HCT116 (cell line): ENCODE measurements around the gene CSTPP1. TPM values are rescaled to one million over a fixed set of nuclear protein-coding genes. Genes with fewer than 3 reads are reported as not detected.
"Not testable (repeated sequence)": the region's sequence is repeated elsewhere in the genome, so short reads cannot be mapped to it uniquely, and the experiment has no call there.

Source experiments
- ATAC-seq: fragments of 200-7000 bp; cut with Tn5 transposase; 2 replicates; pipeline ENCODE4 v1.9.1; 2020; ENCODE audit warnings: mild to moderate bottlenecking, moderate library complexity
- BruUV-seq: library from RNA; stranded (reverse); fragments of 400-500 nt; replicated peaks from 2 replicates; lab custom pipeline; 2021; lab: Mats Ljungman, UMichigan
- CTCF ChIA-PET: fragments of 300-600 bp; sonication (Branson Sonifier 250); formaldehyde crosslinking; loops from one replicate; lab custom pipeline; 2021; ENCODE audit warnings: antibody characterized with exemption; lab: Charles Lee
- POLR2A ChIA-PET: fragments of 300-600, 350-600 bp; sonication (Branson Sonifier 250); formaldehyde crosslinking; loops from one replicate; lab custom pipeline; 2021; ENCODE audit warnings: antibody characterized with exemption; lab: Charles Lee
- RAD21 ChIA-PET, 2 experiments: fragments of 300-600 bp; sonication (Branson Sonifier 250); formaldehyde crosslinking; loops; one replicate each; lab custom pipeline; 2023; ENCODE audit warnings: low total read pairs in 2 of 2; ENCODE audit not compliant: uncharacterized antibody in 2 of 2, unreplicated experiment in 2 of 2, low non-redundant PET in 1 of 2; lab: Charles Lee
- DNase-seq: peaks from one replicate; pipeline ENCODE4 v3.0.0-alpha.2; 2010; ENCODE audit warnings: low read depth, low spot score
- H2AFZ ChIP-seq: fragments of 200-600 bp; shearing (Covaris generic), sonication (generic); 2 replicates; pipeline ENCODE4 v1.6.1; 2017; ENCODE audit warnings: low read depth, mixed run types, mixed read lengths, antibody characterized with exemption, low read length; ENCODE audit not compliant: poor library complexity, severe bottlenecking
- H3K27ac ChIP-seq: 2 replicates; pipeline ENCODE4 v1.5.1; 2012; ENCODE audit warnings: low read depth, low read length
- H3K27me3 ChIP-seq: fragments of 200-600 bp; sonication (generic); 2 replicates; pipeline ENCODE4 v1.6.1; 2016; ENCODE audit warnings: mixed run types, low read length, mixed read lengths; ENCODE audit not compliant: insufficient read depth
- H3K36me3 ChIP-seq, 2 experiments: fragments of 200-500 bp in 1 of 2; fragments of 200-600 bp in 1 of 2; sonication (Bioruptor generic) in 1 of 2; sonication (generic) in 1 of 2; 2 replicates each; pipeline versions ENCODE4 v1.5.1 to v1.6.1; 2014 to 2016; ENCODE audit warnings: low read length in 2 of 2, inconsistent platforms in 1 of 2, mixed read lengths in 1 of 2, mixed run types in 1 of 2; ENCODE audit not compliant: insufficient read depth in 2 of 2, control insufficient read depth in 1 of 2
- H3K4me1 ChIP-seq, 2 experiments: fragments of 200-600 bp in 1 of 2; sonication (generic) in 1 of 2; 2 replicates each; pipeline versions ENCODE4 v1.5.1 to v1.6.1; 2012 to 2017; ENCODE audit warnings: low read length in 2 of 2, inconsistent platforms in 1 of 2, mild to moderate bottlenecking in 1 of 2, mixed read lengths in 1 of 2, mixed run types in 1 of 2, moderate library complexity in 1 of 2; ENCODE audit not compliant: insufficient read depth in 2 of 2, control insufficient read depth in 1 of 2
- H3K4me2 ChIP-seq: fragments of 200-600 bp; sonication (generic); 2 replicates; pipeline ENCODE4 v1.6.1; 2017; ENCODE audit warnings: mixed run types, low read length, mixed read lengths
- H3K4me3 ChIP-seq, 2 experiments: fragments of 200-600 bp in 1 of 2; sonication (generic) in 1 of 2; replicated peaks in 1 of 2; 2 replicates each; pipeline ENCODE4 v1.5.1; 2011 to 2016; ENCODE audit warnings: low read length in 2 of 2, control low read depth in 1 of 2, low read depth in 1 of 2, mild to moderate bottlenecking in 1 of 2, mixed read lengths in 1 of 2, mixed run types in 1 of 2
- H3K79me2 ChIP-seq: fragments of 200-600 bp; sonication (generic); 2 replicates; pipeline ENCODE4 v1.6.1; 2017; ENCODE audit warnings: mild to moderate bottlenecking, mixed run types, low read length, moderate library complexity, mixed read lengths; ENCODE audit not compliant: insufficient read depth
- H3K9ac ChIP-seq: fragments of 200-600 bp; sonication (generic); 2 replicates; pipeline ENCODE4 v1.6.1; 2016; ENCODE audit warnings: low read length, mixed read lengths
- H3K9me2 ChIP-seq: fragments of 200-600 bp; sonication (generic), shearing (Covaris generic); 2 replicates; pipeline ENCODE4 v1.6.1; 2017; ENCODE audit warnings: mixed run types, mild to moderate bottlenecking, moderate library complexity; ENCODE audit not compliant: insufficient read depth
- H3K9me3 ChIP-seq, 2 experiments: fragments of 200-500 bp in 1 of 2; fragments of 200-600 bp in 1 of 2; sonication (Bioruptor generic) in 1 of 2; sonication (generic) in 1 of 2; 2 replicates each; pipeline ENCODE4 v1.6.1; 2014 to 2017; ENCODE audit warnings: low read length in 2 of 2, mixed read lengths in 2 of 2, inconsistent platforms in 1 of 2, low read depth in 1 of 2, mild to moderate bottlenecking in 1 of 2, mixed run types in 1 of 2, moderate library complexity in 1 of 2; ENCODE audit not compliant: control insufficient read depth in 1 of 2, insufficient read depth in 1 of 2
- H4K20me1 ChIP-seq: fragments of 200-600 bp; sonication (generic), shearing (Covaris generic); 2 replicates; pipeline ENCODE4 v1.6.1; 2017; ENCODE audit warnings: mixed run types, mild to moderate bottlenecking, moderate library complexity; ENCODE audit not compliant: insufficient read depth
- CBX3 ChIP-seq: IDR thresholded peaks from 2 replicates; pipeline ENCODE4 v1.6.1; 2012; ENCODE audit warnings: low read depth
- EGR1 ChIP-seq: IDR thresholded peaks from 2 replicates; pipeline ENCODE4 v1.6.1; 2012; ENCODE audit warnings: low read depth
- ELF1 ChIP-seq: IDR thresholded peaks from 2 replicates; pipeline ENCODE4 v1.6.1; 2012; ENCODE audit warnings: low read depth, borderline replicate concordance
- EZH2 ChIP-seq: fragments of 200-600 bp; sonication (generic); IDR thresholded peaks from 2 replicates; pipeline ENCODE4 v1.6.1; 2017; ENCODE audit warnings: antibody characterized with exemption, mixed run types
- EZH2phosphoT487 ChIP-seq: fragments of 200-600 bp; IDR thresholded peaks from 2 replicates; pipeline ENCODE4 v1.6.1; 2018; ENCODE audit warnings: antibody characterized with exemption, borderline replicate concordance
- RAD21 ChIP-seq: IDR thresholded peaks from 2 replicates; pipeline ENCODE4 v1.6.1; 2012; ENCODE audit warnings: low read depth, mild to moderate bottlenecking
- SIN3A ChIP-seq: IDR thresholded peaks from 2 replicates; pipeline ENCODE4 v1.6.1; 2012; ENCODE audit warnings: low read depth
- SRF ChIP-seq: IDR thresholded peaks from 2 replicates; pipeline ENCODE4 v1.6.1; 2012; ENCODE audit warnings: low read depth
- TCF7L2 ChIP-seq: IDR thresholded peaks from 2 replicates; pipeline ENCODE4 v1.7.0; 2011; ENCODE audit warnings: borderline replicate concordance, inconsistent platforms; ENCODE audit not compliant: insufficient read depth, insufficient read length; ENCODE audit errors: extremely low read depth
- ZFX ChIP-seq: fragments of 450-650 bp; IDR thresholded peaks from 2 replicates; pipeline ENCODE4 v1.6.1; 2017
- ZNF274 ChIP-seq: fragments of 200-500 bp; sonication (Bioruptor generic); IDR thresholded peaks from 2 replicates; pipeline ENCODE4 v1.6.1; 2014; ENCODE audit warnings: mild to moderate bottlenecking, low read depth, low read length, inconsistent platforms
- intact Hi-C: fragments of 100-400 bp; cut with micrococcal nuclease; formaldehyde crosslinking; loops from 2 replicates; pipeline ENCODE4 v1.10.0; 2022
- total RNA-seq: library from RNA; stranded (reverse); gene quantifications from one replicate; pipeline ENCODE4 v1.2.1, GENCODE V29; 2021; ENCODE audit not compliant: unreplicated experiment
- TF ChIP-seq, protein P1 (sequence below): IDR thresholded peaks from 2 replicates; pipeline ENCODE4 v1.6.1; 2012
- TF ChIP-seq, protein P2 (sequence below): IDR thresholded peaks from 2 replicates; pipeline ENCODE4 v1.6.1; 2011; ENCODE audit warnings: mild to moderate bottlenecking, low read length, moderate library complexity; ENCODE audit not compliant: insufficient replicate concordance; ENCODE audit errors: extremely low read depth
- TF ChIP-seq, protein P3 (sequence below), 3 experiments: fragments of 200-600 bp in 1 of 3; sonication (generic) in 1 of 3; IDR thresholded peaks in 2 of 3; conservative IDR thresholded peaks in 1 of 3; 2 replicates each; pipeline ENCODE4 v1.5.1; 2012 to 2017; ENCODE audit warnings: low read depth in 2 of 3, low read length in 2 of 3, antibody characterized with exemption in 1 of 3, borderline replicate concordance in 1 of 3, control low read depth in 1 of 3, mild to moderate bottlenecking in 1 of 3, mixed read lengths in 1 of 3, mixed run types in 1 of 3, moderate library complexity in 1 of 3; ENCODE audit not compliant: insufficient read depth in 1 of 3

The CSTPP1 gene
- total RNA-seq, 1 experiment from 2014 or later: 24.7 TPM

DNA sequence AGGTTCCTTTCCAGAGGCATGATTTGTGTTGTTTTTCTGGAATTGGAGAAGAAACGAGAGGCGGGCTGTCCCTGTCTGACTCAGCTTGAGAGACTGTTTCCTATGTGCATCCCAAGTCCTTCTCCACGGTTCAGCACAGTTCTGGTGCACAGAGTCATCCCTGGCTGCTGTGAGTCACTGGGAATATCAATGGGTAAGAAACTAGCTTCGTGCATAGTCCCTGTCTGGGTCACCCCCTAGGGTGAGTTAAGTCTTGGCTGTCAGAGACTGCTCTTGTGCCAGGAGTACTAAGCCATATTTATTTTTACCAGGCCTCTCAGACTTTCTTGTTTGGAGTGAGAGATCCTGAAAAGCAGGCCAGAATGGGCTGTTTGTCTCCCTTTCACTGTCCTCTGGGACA, 15.8 kb upstream of the CSTPP1 start:
- Histone ChIP-seq H2AFZ (no peak overlapping the region), H3K79me2 (no peaks in the 10 kb centered on the region), H3K4me3 (no peak overlapping the region), H4K20me1 (no peaks in the 10 kb centered on the region), H3K36me3 (no peaks in the 10 kb centered on the region), H3K9me2 (no peaks in the 10 kb centered on the region), H3K4me2 (no peak overlapping the region), H3K27ac (no peak overlapping the region), H3K4me1 (peaks cover 13 to 24% of the 10 kb centered on the region in 2 experiments; a peak in 3 of 4 replicates), H3K9me3 (no peaks in the 10 kb centered on the region), H3K9ac (no peak overlapping the region), H3K27me3 (no peaks in the 10 kb centered on the region)
- ChIA-PET RAD21 (interaction anchor here in 1 of 2 experiments (0.6 kb wide), 1 partner anchor 183 kb away, joined by 5 read pairs; no protein-coding TSS in a partner anchor), CTCF (interaction anchor here (3.0 kb wide), 1 partner anchor 233 kb away, joined by 14 read pairs; no protein-coding TSS in a partner anchor), POLR2A (no interaction called here)
- DNase-seq (no peak), ATAC-seq (no peak)
- intact Hi-C loops: loop anchor here (1.0 kb wide), 1 partner anchor 233 kb away; no protein-coding TSS in a partner anchor
- TF ChIP-seq ZNF274 (no peak), EZH2phosphoT487 (no peak), EZH2 (no peak), SRF (no peak), ZFX (no peak), CBX3 (no peak), EGR1 (no peak), RAD21 (no peak), ELF1 (no peak), TCF7L2 (no peak), SIN3A (no peak)
- TF ChIP-seq, protein P1, sequence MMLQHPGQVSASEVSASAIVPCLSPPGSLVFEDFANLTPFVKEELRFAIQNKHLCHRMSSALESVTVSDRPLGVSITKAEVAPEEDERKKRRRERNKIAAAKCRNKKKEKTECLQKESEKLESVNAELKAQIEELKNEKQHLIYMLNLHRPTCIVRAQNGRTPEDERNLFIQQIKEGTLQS: no peak
- TF ChIP-seq, protein P2, sequence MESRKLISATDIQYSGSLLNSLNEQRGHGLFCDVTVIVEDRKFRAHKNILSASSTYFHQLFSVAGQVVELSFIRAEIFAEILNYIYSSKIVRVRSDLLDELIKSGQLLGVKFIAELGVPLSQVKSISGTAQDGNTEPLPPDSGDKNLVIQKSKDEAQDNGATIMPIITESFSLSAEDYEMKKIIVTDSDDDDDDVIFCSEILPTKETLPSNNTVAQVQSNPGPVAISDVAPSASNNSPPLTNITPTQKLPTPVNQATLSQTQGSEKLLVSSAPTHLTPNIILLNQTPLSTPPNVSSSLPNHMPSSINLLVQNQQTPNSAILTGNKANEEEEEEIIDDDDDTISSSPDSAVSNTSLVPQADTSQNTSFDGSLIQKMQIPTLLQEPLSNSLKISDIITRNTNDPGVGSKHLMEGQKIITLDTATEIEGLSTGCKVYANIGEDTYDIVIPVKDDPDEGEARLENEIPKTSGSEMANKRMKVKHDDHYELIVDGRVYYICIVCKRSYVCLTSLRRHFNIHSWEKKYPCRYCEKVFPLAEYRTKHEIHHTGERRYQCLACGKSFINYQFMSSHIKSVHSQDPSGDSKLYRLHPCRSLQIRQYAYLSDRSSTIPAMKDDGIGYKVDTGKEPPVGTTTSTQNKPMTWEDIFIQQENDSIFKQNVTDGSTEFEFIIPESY: no peak
- TF ChIP-seq, protein P3, sequence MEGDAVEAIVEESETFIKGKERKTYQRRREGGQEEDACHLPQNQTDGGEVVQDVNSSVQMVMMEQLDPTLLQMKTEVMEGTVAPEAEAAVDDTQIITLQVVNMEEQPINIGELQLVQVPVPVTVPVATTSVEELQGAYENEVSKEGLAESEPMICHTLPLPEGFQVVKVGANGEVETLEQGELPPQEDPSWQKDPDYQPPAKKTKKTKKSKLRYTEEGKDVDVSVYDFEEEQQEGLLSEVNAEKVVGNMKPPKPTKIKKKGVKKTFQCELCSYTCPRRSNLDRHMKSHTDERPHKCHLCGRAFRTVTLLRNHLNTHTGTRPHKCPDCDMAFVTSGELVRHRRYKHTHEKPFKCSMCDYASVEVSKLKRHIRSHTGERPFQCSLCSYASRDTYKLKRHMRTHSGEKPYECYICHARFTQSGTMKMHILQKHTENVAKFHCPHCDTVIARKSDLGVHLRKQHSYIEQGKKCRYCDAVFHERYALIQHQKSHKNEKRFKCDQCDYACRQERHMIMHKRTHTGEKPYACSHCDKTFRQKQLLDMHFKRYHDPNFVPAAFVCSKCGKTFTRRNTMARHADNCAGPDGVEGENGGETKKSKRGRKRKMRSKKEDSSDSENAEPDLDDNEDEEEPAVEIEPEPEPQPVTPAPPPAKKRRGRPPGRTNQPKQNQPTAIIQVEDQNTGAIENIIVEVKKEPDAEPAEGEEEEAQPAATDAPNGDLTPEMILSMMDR (IDR thresholded peaks at IDR 0.05 in 2 of 3, conservative IDR thresholded peaks at IDR 0.05 in 1 of 3; ENCODE audit: borderline replicate concordance in 1 of 3, insufficient read depth in 1 of 3, low read depth in 2 of 3, low read length in 2 of 3): no peak
- BruUV-seq: no TSS peak

DNA sequence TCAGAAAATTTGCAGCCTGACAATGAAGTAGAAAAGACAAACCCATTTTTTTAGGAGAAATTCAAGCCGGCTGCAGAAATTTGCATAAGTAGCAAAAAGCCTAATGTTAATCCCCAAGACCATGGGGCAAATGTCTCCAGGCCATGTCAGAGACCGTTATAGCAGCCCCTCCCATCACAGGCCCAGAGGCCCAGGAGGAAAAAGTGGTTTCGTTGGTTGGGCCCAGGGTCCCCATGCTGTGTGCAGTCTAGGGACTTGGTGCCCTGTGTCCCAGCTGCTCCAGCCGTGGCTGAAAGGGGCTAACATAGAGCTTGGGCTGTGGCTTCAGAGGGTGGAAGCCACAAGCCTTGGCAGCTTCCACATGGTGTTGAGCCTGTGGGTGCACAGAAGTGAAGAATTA, 8.6 kb upstream of the CSTPP1 start:
- ATAC-seq, H3K4me1 ChIP-seq, H3K9me2 ChIP-seq, CTCF ChIA-PET, H3K4me2 ChIP-seq, H3K9me3 ChIP-seq, H3K36me3 ChIP-seq, H3K9ac ChIP-seq, H3K27ac ChIP-seq, POLR2A ChIA-PET, H3K27me3 ChIP-seq, intact Hi-C loops, BruUV-seq, H2AFZ ChIP-seq, DNase-seq, H4K20me1 ChIP-seq, H3K4me3 ChIP-seq, RAD21 ChIA-PET, H3K79me2 ChIP-seq: not testable (repeated sequence)
